Trophoblast cell (in vitro differentiated cells and primary cell): ENCODE data around the gene BMP2K.

Source experiments
- DNase-seq, 2 donors: peaks; one replicate each; pipeline ENCODE4 v3.0.0-alpha.2; 2016
- H2AFZ ChIP-seq: 2 replicates; pipeline ENCODE4 v1.6.1; 2013; ENCODE audit warnings: low read length, moderate library complexity, mild to moderate bottlenecking; ENCODE audit not compliant: insufficient read depth, poor library complexity
- H2AK5ac ChIP-seq: 2 replicates; pipeline ENCODE4 v1.6.1; 2013; ENCODE audit warnings: mild to moderate bottlenecking, low read length
- H2BK120ac ChIP-seq: 2 replicates; pipeline ENCODE4 v1.6.1; 2013; ENCODE audit warnings: low read length, mild to moderate bottlenecking, moderate library complexity; ENCODE audit not compliant: insufficient read depth, poor library complexity
- H2BK12ac ChIP-seq: 2 replicates; pipeline ENCODE4 v1.6.1; 2013; ENCODE audit warnings: mild to moderate bottlenecking, low read length, moderate library complexity
- H2BK5ac ChIP-seq: 2 replicates; pipeline ENCODE4 v1.6.1; 2013; ENCODE audit warnings: low read length, low read depth, moderate library complexity, mild to moderate bottlenecking; ENCODE audit not compliant: poor library complexity
- H3K14ac ChIP-seq: 2 replicates; pipeline ENCODE4 v1.6.1; 2013; ENCODE audit warnings: mild to moderate bottlenecking, low read length
- H3K18ac ChIP-seq: 2 replicates; pipeline ENCODE4 v1.6.1; 2013; ENCODE audit warnings: mild to moderate bottlenecking, low read length
- H3K23ac ChIP-seq: 2 replicates; pipeline ENCODE4 v1.6.1; 2013; ENCODE audit warnings: low read length
- H3K27ac ChIP-seq: 2 replicates; pipeline ENCODE4 v1.5.1; 2013; ENCODE audit warnings: low read depth, mild to moderate bottlenecking, inconsistent platforms, low read length, moderate library complexity
- H3K27me3 ChIP-seq: 2 replicates; pipeline ENCODE4 v1.6.1; 2013; ENCODE audit warnings: inconsistent platforms, mild to moderate bottlenecking, low read length, moderate library complexity; ENCODE audit not compliant: insufficient read depth
- H3K36me3 ChIP-seq, 2 experiments: 1 replicate in 1 of 2; 2 replicates in 1 of 2; pipeline ENCODE4 v1.6.1; 2013; ENCODE audit warnings: low read length in 2 of 2, mild to moderate bottlenecking in 2 of 2, moderate library complexity in 1 of 2; ENCODE audit not compliant: insufficient read depth in 2 of 2, control insufficient read depth in 1 of 2
- H3K4ac ChIP-seq: 2 replicates; pipeline ENCODE4 v1.6.1; 2013; ENCODE audit warnings: low read depth, mild to moderate bottlenecking, low read length, moderate library complexity
- H3K4me1 ChIP-seq, 2 experiments: 1 replicate in 1 of 2; 2 replicates in 1 of 2; pipeline ENCODE4 v1.6.1; 2013; ENCODE audit warnings: low read length in 2 of 2, mild to moderate bottlenecking in 2 of 2, moderate library complexity in 1 of 2; ENCODE audit not compliant: insufficient read depth in 2 of 2, control insufficient read depth in 1 of 2
- H3K4me2 ChIP-seq: 2 replicates; pipeline ENCODE4 v1.6.1; 2013; ENCODE audit warnings: inconsistent platforms, mild to moderate bottlenecking, low read length, moderate library complexity
- H3K4me3 ChIP-seq: 2 replicates; pipeline ENCODE4 v1.5.1; 2013; ENCODE audit warnings: mild to moderate bottlenecking, low read depth, low read length, inconsistent platforms
- H3K79me1 ChIP-seq: one replicate; pipeline ENCODE4 v1.6.1; 2013; ENCODE audit warnings: low read length
- H3K79me2 ChIP-seq: 2 replicates; pipeline ENCODE4 v1.6.1; 2013; ENCODE audit warnings: low read length, mild to moderate bottlenecking; ENCODE audit not compliant: control insufficient read depth, insufficient read depth, poor library complexity
- H3K9ac ChIP-seq: 2 replicates; pipeline ENCODE4 v1.6.1; 2013; ENCODE audit warnings: mild to moderate bottlenecking, low read length
- H3K9me3 ChIP-seq: 2 replicates; pipeline ENCODE4 v1.6.1; 2013; ENCODE audit warnings: low read depth, mild to moderate bottlenecking, control low read depth, inconsistent platforms, low read length; ENCODE audit not compliant: insufficient read depth
- H4K12ac ChIP-seq: 2 replicates; pipeline ENCODE4 v1.6.1; 2013; ENCODE audit warnings: low read depth, mild to moderate bottlenecking, low read length, moderate library complexity
- H4K8ac ChIP-seq: 2 replicates; pipeline ENCODE4 v1.6.1; 2013; ENCODE audit warnings: low read depth, mild to moderate bottlenecking, low read length, moderate library complexity
- H4K91ac ChIP-seq: one replicate; pipeline ENCODE4 v1.6.1; 2013; ENCODE audit warnings: low read depth, mild to moderate bottlenecking, low read length, moderate library complexity
- WGBS: extraction: QIAGEN DNeasy Blood & Tissue Kit; methylation state at CpG from one replicate; pipeline ENCODE4 v1.1.7; 2013; ENCODE audit warnings: missing lambda C conversion rate; ENCODE audit not compliant: insufficient read length, insufficient coverage; ENCODE audit errors: extremely low coverage; 5-methylcytosine and 5-hydroxymethylcytosine counted together

BMP2K gene

GRCh38 chr4:78766650-78767049, 9.5 kb upstream of the BMP2K start:
- Histone ChIP-seq H2AFZ (no peak overlapping the region), H3K23ac (no peak overlapping the region), H2AK5ac (no peak overlapping the region), H3K4me3 (no peak overlapping the region), H2BK5ac (no peak overlapping the region), H3K9me3 (no peaks in the 10 kb centered on the region), H2BK12ac (no peak overlapping the region), H3K4ac (no peak overlapping the region), H3K27me3 (no peaks in the 10 kb centered on the region), H2BK120ac (no peak overlapping the region), H3K36me3 (no peaks in the 10 kb centered on the region), H4K8ac (no peak overlapping the region), H3K4me2 (no peak overlapping the region), H3K14ac (no peak overlapping the region), H3K4me1 (no peaks in the 10 kb centered on the region), H4K12ac (no peak overlapping the region), H3K18ac (no peak overlapping the region), H3K9ac (no peak overlapping the region), H3K79me1 (no peaks in the 10 kb centered on the region), H3K79me2 (no peaks in the 10 kb centered on the region), H3K27ac (no peak overlapping the region), H4K91ac (no peak overlapping the region)
- no peak for DNase-seq
- WGBS: no CpG with 5 or more reads among the region's 5 CpGs

GRCh38 chr4:78767350-78767749, 8.8 kb upstream of the BMP2K start:
- Histone ChIP-seq H3K36me3 (no peaks in the 10 kb centered on the region), H3K14ac (no peak overlapping the region), H3K4me2 (no peak overlapping the region), H3K9me3 (no peaks in the 10 kb centered on the region), H3K79me2 (no peaks in the 10 kb centered on the region), H2BK12ac (no peak overlapping the region), H3K4me3 (no peak overlapping the region), H2AK5ac (no peak overlapping the region), H4K8ac (no peak overlapping the region), H3K27ac (no peak overlapping the region), H3K79me1 (no peaks in the 10 kb centered on the region), H3K4ac (no peak overlapping the region), H3K18ac (no peak overlapping the region), H4K91ac (no peak overlapping the region), H3K27me3 (no peaks in the 10 kb centered on the region), H2AFZ (no peak overlapping the region), H3K9ac (no peak overlapping the region), H2BK5ac (no peak overlapping the region), H3K23ac (no peak overlapping the region), H2BK120ac (no peak overlapping the region), H4K12ac (no peak overlapping the region), H3K4me1 (no peaks in the 10 kb centered on the region)
- DNase-seq: no peak

GRCh38 chr4:78768452-78769180, 7.5 kb upstream of the BMP2K start:
- H4K8ac ChIP-seq: no peak overlapping the region
- no peak overlapping the region for H3K4ac ChIP-seq
- no peak overlapping the region for H3K9ac ChIP-seq
- no peaks in the 10 kb centered on the region for H3K9me3 ChIP-seq
- no peak overlapping the region for H4K91ac ChIP-seq
- H4K12ac ChIP-seq: no peak overlapping the region
- H3K18ac ChIP-seq: no peak overlapping the region
- H2BK12ac ChIP-seq: no peak overlapping the region
- H3K79me1 ChIP-seq: no peaks in the 10 kb centered on the region
- no peak overlapping the region for H3K27ac ChIP-seq
- no peak overlapping the region for H2BK120ac ChIP-seq
- peak in 1 of 2 donors; percentile 9 for DNase-seq
- H3K14ac ChIP-seq: no peak overlapping the region
- no peak overlapping the region for H2BK5ac ChIP-seq
- no peak overlapping the region for H3K4me2 ChIP-seq
- H3K79me2 ChIP-seq: no peaks in the 10 kb centered on the region
- H2AK5ac ChIP-seq: no peak overlapping the region
- no CpG with 5 or more reads among the region's 12 CpGs for WGBS
- H3K36me3 ChIP-seq: no peaks in the 10 kb centered on the region
- H3K27me3 ChIP-seq: no peaks in the 10 kb centered on the region
- H2AFZ ChIP-seq: no peak overlapping the region
- no peak overlapping the region for H3K4me3 ChIP-seq
- no peak overlapping the region for H3K23ac ChIP-seq
- H3K4me1 ChIP-seq: no peaks in the 10 kb centered on the region

- Histone ChIP-seq H2BK120ac (no peak overlapping the region), H2AFZ (no peak overlapping the region), H4K12ac (no peak overlapping the region), H3K79me2 (no peaks in the 10 kb centered on the region), H3K9me3 (peaks cover 2% of the 10 kb centered on the region), H3K23ac (no peak overlapping the region), H2BK12ac (no peak overlapping the region), H3K4me2 (no peak overlapping the region), H3K27ac (no peak overlapping the region), H2BK5ac (no peak overlapping the region), H3K4me1 (peaks cover 0 to 2% of the 10 kb centered on the region in 2 experiments), H3K14ac (no peak overlapping the region), H3K9ac (no peak overlapping the region), H3K4me3 (no peak overlapping the region), H3K4ac (no peak overlapping the region), H4K8ac (no peak overlapping the region), H3K18ac (no peak overlapping the region), H3K36me3 (no peaks in the 10 kb centered on the region), H4K91ac (no peak overlapping the region), H2AK5ac (no peak overlapping the region), H3K27me3 (no peaks in the 10 kb centered on the region), H3K79me1 (peaks cover under 1% of the 10 kb centered on the region)
- DNase-seq: no peak
- WGBS: no CpG with 5 or more reads among the region's 3 CpGs
Observed at GRCh38 chr4:78770091-78770642, 6.0 kb upstream of the BMP2K start.
